K562 (cell line): ENCODE results near the gene SCYL3. TPM values are rescaled to one million over a fixed set of nuclear protein-coding genes. Genes with fewer than 3 reads are reported as not detected.

ENCODE experiments used
- ATAC-seq: fragments of 200-7000 bp; cut with Tn5 transposase; 3 replicates; pipeline ENCODE4 v1.9.1; 2020; ENCODE audit warnings: moderate library complexity
- BruUV-seq: library from RNA; stranded (reverse); fragments of 400-500 nt; replicated peaks from 2 replicates; lab custom pipeline; 2021; lab: Mats Ljungman, UMichigan
- CTCF ChIA-PET: fragments of 300-600 bp; formaldehyde crosslinking; extraction: SDS; loops from one replicate; lab custom pipeline; 2021; ENCODE audit warnings: low intra/inter-chr PET ratio; lab: Yijun Ruan, JAX
- POLR2A ChIA-PET: fragments of 300-600, 350-650 bp; sonication (Branson Sonifier 250); formaldehyde crosslinking; extraction: SDS; loops from one replicate; lab custom pipeline; 2021; ENCODE audit warnings: antibody characterized with exemption, inconsistent platforms; lab: Yijun Ruan, JAX
- DNase-seq, 4 experiments: peaks; one replicate each; pipeline versions ENCODE4 v3.0.0 to v3.0.0-alpha.2; 2011 to 2018; ENCODE audit warnings: low spot score in 3 of 4, mixed read lengths in 3 of 4; ENCODE audit errors: extremely low read depth in 1 of 4
- FAIRE-seq: peaks from 2 replicates; lab custom pipeline; 2011; peaks lifted over from hg19 to GRCh38; lab: Jason Lieb, UNC
- H2AFZ ChIP-seq: 2 replicates; pipeline ENCODE4 v1.6.0; 2011; ENCODE audit warnings: low read depth, low read length, control low read depth, inconsistent platforms
- H3K27ac ChIP-seq: fragments of 200-600 bp; 3 replicates; pipeline ENCODE4 v1.8.0; 2011; ENCODE audit warnings: low read depth, mild to moderate bottlenecking, control low read depth, inconsistent platforms, low read length, moderate library complexity, mixed read lengths; ENCODE audit errors: extremely low read depth
- H3K27me3 ChIP-seq, 2 experiments: fragments of 300-600 bp in 1 of 2; 2 replicates in 1 of 2; 3 replicates in 1 of 2; pipeline versions ENCODE4 v1.6.0 to v1.8.0; 2011; ENCODE audit warnings: inconsistent platforms in 2 of 2, low read length in 2 of 2, mild to moderate bottlenecking in 1 of 2, mixed read lengths in 1 of 2, moderate library complexity in 1 of 2; ENCODE audit not compliant: control insufficient read depth in 2 of 2, insufficient read depth in 2 of 2
- H3K36me3 ChIP-seq: fragments of 300-600 bp; 3 replicates; pipeline ENCODE4 v1.8.0; 2011; ENCODE audit warnings: mild to moderate bottlenecking, low read length, inconsistent platforms; ENCODE audit not compliant: control insufficient read depth, insufficient read depth
- H3K4me1 ChIP-seq, 2 experiments: fragments of 200-600 bp in 1 of 2; replicated peaks in 1 of 2; 2 replicates in 1 of 2; 3 replicates in 1 of 2; pipeline versions ENCODE4 v1.5.1 to v1.8.0; 2011; ENCODE audit warnings: inconsistent platforms in 2 of 2, low read length in 2 of 2, mild to moderate bottlenecking in 1 of 2, mixed read lengths in 1 of 2, moderate library complexity in 1 of 2; ENCODE audit not compliant: control insufficient read depth in 2 of 2, insufficient read depth in 2 of 2
- H3K4me2 ChIP-seq: 2 replicates; pipeline ENCODE4 v1.6.1; 2011; ENCODE audit warnings: low read length, control low read depth, inconsistent platforms, mixed read lengths; ENCODE audit not compliant: insufficient read depth
- H3K4me3 ChIP-seq: fragments of 200-600 bp; sonication (generic), shearing (Covaris generic); 2 replicates; pipeline ENCODE4 v1.5.1; 2016; ENCODE audit warnings: control low read depth, inconsistent platforms
- H3K79me2 ChIP-seq: fragments of 200-600 bp; 3 replicates; pipeline ENCODE4 v1.8.0; 2011; ENCODE audit warnings: low read length, inconsistent platforms; ENCODE audit not compliant: control insufficient read depth, insufficient read depth
- H3K9ac ChIP-seq, 2 experiments: 2 replicates each; pipeline versions ENCODE4 v1.6.0 to v1.6.1; 2011; ENCODE audit warnings: low read depth in 2 of 2, low read length in 2 of 2, control low read depth in 1 of 2, inconsistent platforms in 1 of 2, mild to moderate bottlenecking in 1 of 2, mixed read lengths in 1 of 2; ENCODE audit not compliant: insufficient read depth in 1 of 2
- H3K9me1 ChIP-seq: one replicate; pipeline ENCODE4 v1.6.0; 2011; ENCODE audit warnings: inconsistent platforms, mild to moderate bottlenecking, low read length, moderate library complexity; ENCODE audit not compliant: control insufficient read depth, insufficient read depth
- H3K9me3 ChIP-seq: replicated peaks from 2 replicates; pipeline ENCODE4 v1.5.1; 2011; ENCODE audit warnings: low read depth, low read length, inconsistent platforms; ENCODE audit not compliant: control insufficient read depth, insufficient read depth
- H4K20me1 ChIP-seq: replicated peaks from 2 replicates; pipeline ENCODE4 v1.6.1; 2011; ENCODE audit warnings: low read length, inconsistent platforms, mixed read lengths; ENCODE audit not compliant: control insufficient read depth, insufficient read depth
- ATF3 ChIP-seq, 2 experiments: fragments of 450-650 bp in 1 of 2; sonication (generic) in 1 of 2; formaldehyde crosslinking in 1 of 2; IDR thresholded peaks in 1 of 2; conservative IDR thresholded peaks in 1 of 2; 2 replicates each; pipeline versions ENCODE4 v1.6.1 to v1.8.1; 2016 to 2023; ENCODE audit warnings: mild to moderate bottlenecking in 2 of 2, moderate library complexity in 2 of 2, inconsistent platforms in 1 of 2, missing genetic modification reagents in 1 of 2
- CHD2 ChIP-seq: IDR thresholded peaks from 2 replicates; pipeline ENCODE4 v1.6.1; 2011; ENCODE audit warnings: low read depth, low read length
- FOSL1 ChIP-seq: fragments of 200-800 bp; sonication (Bioruptor generic); conservative IDR thresholded peaks from 2 replicates; pipeline ENCODE4 v1.6.1; 2016; ENCODE audit warnings: missing genetic modification characterization, missing compliant biosample characterization
- MTF1 ChIP-seq: fragments of 250-450 bp; sonication (Bioruptor Pico); IDR thresholded peaks from 2 replicates; pipeline ENCODE4 v1.9.0; 2021; ENCODE audit warnings: moderate library complexity, mild to moderate bottlenecking, inconsistent platforms, borderline replicate concordance
- SFPQ ChIP-seq: fragments of 200-400 bp; formaldehyde crosslinking; IDR thresholded peaks from 2 replicates; pipeline ENCODE4 v1.6.1; 2017; ENCODE audit warnings: mild to moderate bottlenecking, low read depth, low read length, moderate library complexity
- ZFP91 ChIP-seq: sonication (generic); formaldehyde crosslinking; IDR thresholded peaks from 2 replicates; pipeline ENCODE4 v1.8.0; 2022; ENCODE audit warnings: mild to moderate bottlenecking, missing genetic modification reagents
- WGBS: fragments of 100-300 bp; shearing (Covaris generic); methylation state at CpG from one replicate; pipeline ENCODE4 v1.1.6; 2016; ENCODE audit warnings: low coverage, mixed read lengths; ENCODE audit not compliant: insufficient coverage; ENCODE audit errors: missing lambda C conversion rate; 5-methylcytosine and 5-hydroxymethylcytosine counted together
- in situ Hi-C: fragments of 300-500 bp; cut with MboI; formaldehyde crosslinking; loops from 4 replicates; pipeline ENCODE4 v1.15.0; 2018; ENCODE audit warnings: inconsistent platforms, mixed read lengths
- intact Hi-C: fragments of 100-400 bp; cut with micrococcal nuclease; formaldehyde crosslinking; loops from 2 replicates; pipeline ENCODE4 v1.14.2; 2022
- polyA plus RNA-seq, 8 experiments: library from polyadenylated mRNA; depleted of rRNA in 4 of 8; stranded (reverse) in 5 of 8; unstranded in 3 of 8; fragments of >200 nt; fragmentation: Nextera tagmentation in 2 of 8; fragmentation: Illumina TruSeq in 1 of 8; extraction: Ambion mirVana in 2 of 8; extraction: Trizol in 1 of 8; gene quantifications; 2 replicates each; pipeline versions ENCODE4 v1.2.1 to v1.2.3, GENCODE V29; 2011 to 2014; ENCODE audit warnings: inconsistent platforms in 1 of 8, missing spikeins in 1 of 8
- total RNA-seq, 7 experiments: library from RNA; depleted of rRNA in 6 of 7; stranded (reverse); fragments of >200 nt in 6 of 7; fragmentation: Illumina TruSeq in 2 of 7; extraction: Trizol in 2 of 7; gene quantifications; 2 replicates each; pipeline versions ENCODE4 v1.2.1 to v1.2.3, GENCODE V29; 2011 to 2021; ENCODE audit warnings: low replicate concordance in 1 of 7

Gene SCYL3
- total and polyA plus RNA-seq, 9 of the 15 experiments (the other 6 are each of a cell fraction or from before 2014, with no cell fraction given), result 3.6 to 11.4 (median 7.1) TPM

DNA sequence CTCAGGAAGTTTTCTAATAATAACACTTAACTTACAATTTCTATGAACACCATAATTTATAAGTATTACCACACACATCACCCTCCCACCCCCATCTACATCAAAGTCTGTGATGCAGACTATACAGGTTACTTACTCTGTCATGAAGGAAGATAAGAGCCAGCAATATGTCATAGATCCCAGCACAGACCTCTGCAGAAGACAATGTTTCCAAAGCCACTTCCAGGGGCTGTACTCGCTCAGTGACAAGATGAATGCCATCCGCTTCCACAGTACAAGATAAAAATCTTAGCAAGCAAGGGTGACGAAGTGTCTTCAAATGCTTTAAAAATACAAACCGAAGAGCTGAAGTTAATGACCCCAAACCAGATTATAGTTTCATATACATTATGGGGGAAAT, 15.2 kb downstream of the SCYL3 start (continued):
- no peak for TF ChIP-seq ZFP91 (CRISPR knock-in tag)
- no peak for TF ChIP-seq FOSL1 (tag)
- no peak for TF ChIP-seq CHD2

- intact Hi-C loops, result no loop called here
- H3K79me2 ChIP-seq, result no peaks in the 10 kb centered on the region
Measured at GRCh38 chr1:169877800-169878491, 15.8 kb downstream of the SCYL3 start.

More at GRCh38 chr1:169877800-169878491, 15.8 kb downstream of the SCYL3 start:
- no peak for TF ChIP-seq SFPQ
- TF ChIP-seq MTF1 (CRISPR knock-in tag), result no peak
- TF ChIP-seq ATF3 (IDR thresholded peaks at IDR 0.05), result no peak
- TF ChIP-seq ATF3 (CRISPR knock-in tag; conservative IDR thresholded peaks at IDR 0.05), result no peak
- no peak overlapping the region for H3K9ac ChIP-seq
- no TSS peak for BruUV-seq
- no peak overlapping the region for H3K27ac ChIP-seq
- no peak for FAIRE-seq
- POLR2A ChIA-PET, result interaction anchor here (1.3 kb wide), 1 partner anchor 16 kb away, joined by 3 read pairs; the partner anchor contains the start of gene SCYL3
- H3K4me3 ChIP-seq, result no peak overlapping the region
- in situ Hi-C loops, result no loop called here
- DNase-seq, result no peak
- WGBS, result 88% methylated on average over 2 of the region's 2 CpGs
- no peaks in the 10 kb centered on the region for H4K20me1 ChIP-seq
- no peaks in the 10 kb centered on the region for H3K9me1 ChIP-seq
- no peaks in the 10 kb centered on the region for H3K9me3 ChIP-seq
- H3K27me3 ChIP-seq, result no peaks in the 10 kb centered on the region
- no peaks in the 10 kb centered on the region; a peak in 1 of 5 replicates for H3K4me1 ChIP-seq
- CTCF ChIA-PET, result no interaction called here
- no peak for ATAC-seq
- peaks cover 42% of the 10 kb centered on the region for H3K36me3 ChIP-seq
- H3K4me2 ChIP-seq, result no peak overlapping the region
- no peak overlapping the region for H2AFZ ChIP-seq
